Tibial nerve (tissue), 4 donors: ENCODE measurements around the gene VWF. TPM values are rescaled to one million over a fixed set of nuclear protein-coding genes. Genes with fewer than 3 reads are reported as not detected.

Experiments
- DNase-seq, 2 donors: peaks; one replicate each; pipeline ENCODE4 v3.0.0-alpha.2; 2019; ENCODE audit warnings: low spot score in 2 of 2
- H3K27ac ChIP-seq, 4 donors: fragments of 200-600 bp; sonication (generic) in 3 of 4; one replicate each; pipeline ENCODE4 v1.5.1; 2017 to 2019; ENCODE audit warnings: mild to moderate bottlenecking in 1 of 4
- H3K27me3 ChIP-seq, 2 donors: fragments of 200-600 bp; sonication (generic) in 1 of 2; one replicate each; pipeline versions ENCODE4 v1.5.1 to v1.6.0; 2017 to 2019
- H3K36me3 ChIP-seq, 3 donors: fragments of 200-600 bp; sonication (generic); one replicate each; pipeline ENCODE4 v1.5.1; 2018 to 2019
- H3K4me1 ChIP-seq, 4 donors: fragments of 200-600 bp; sonication (generic) in 3 of 4; one replicate each; pipeline ENCODE4 v1.5.1; 2017 to 2019
- H3K4me3 ChIP-seq, 4 donors: fragments of 200-600 bp; sonication (generic) in 3 of 4; one replicate each; pipeline ENCODE4 v1.5.1; 2017 to 2019; ENCODE audit warnings: mild to moderate bottlenecking in 1 of 4, moderate library complexity in 1 of 4
- H3K9me3 ChIP-seq, 4 donors: fragments of 200-600 bp; sonication (generic) in 3 of 4; one replicate each; pipeline ENCODE4 v1.5.1; 2017 to 2019
- CTCF ChIP-seq, 5 experiments: fragments of 200-600 bp in 3 of 5; fragments of 450-650 bp in 2 of 5; sonication (generic) in 3 of 5; IDR thresholded peaks; one replicate each; pipeline ENCODE4 v1.5.1; 2016 to 2019; ENCODE audit warnings: antibody characterized with exemption in 5 of 5, mild to moderate bottlenecking in 3 of 5, moderate library complexity in 2 of 5
- EP300 ChIP-seq, 2 donors: sonication (generic); formaldehyde crosslinking; IDR thresholded peaks; one replicate each; pipeline ENCODE4 v1.6.1; 2017; ENCODE audit warnings: antibody characterized with exemption in 2 of 2, mild to moderate bottlenecking in 1 of 2
- POLR2A ChIP-seq, 2 donors: fragments of 450-650 bp; IDR thresholded peaks; one replicate each; pipeline ENCODE4 v1.6.1; 2017; ENCODE audit warnings: antibody characterized with exemption in 2 of 2, mild to moderate bottlenecking in 2 of 2, moderate library complexity in 2 of 2
- WGBS, 2 donors: methylation state at CpG; one replicate each; pipeline ENCODE4 v1.1.5; 2018; 5-methylcytosine and 5-hydroxymethylcytosine counted together
- total RNA-seq, 4 donors: library from RNA; depleted of rRNA; stranded (reverse); fragments of >200 nt; gene quantifications; one replicate each; pipeline ENCODE4 v1.1.0, GENCODE V29; 2016

The VWF gene
- total RNA-seq, 4 donors from 2014 or later: 82.7 to 311 (median 214) TPM

GRCh38 chr12:6052940-6053329 is 71.5 kb downstream of the VWF start:
- Histone ChIP-seq H3K4me1 (peaks cover 0 to 42% (median 3%) of the 10 kb centered on the region in 4 donors), H3K36me3 (no peaks in the 10 kb centered on the region), H3K27me3 (no peaks in the 10 kb centered on the region), H3K4me3 (no peak overlapping the region), H3K9me3 (no peaks in the 10 kb centered on the region), H3K27ac (no peak overlapping the region)
- no peak for DNase-seq
- WGBS, 2 donors: 87 to 91% methylated on average over 4 of the region's 4 CpGs
- TF ChIP-seq CTCF (IDR thresholded peaks at IDR 0.05) (no peak), EP300 (IDR thresholded peaks at IDR 0.05) (no peak), POLR2A (IDR thresholded peaks at IDR 0.05) (no peak)

DNA sequence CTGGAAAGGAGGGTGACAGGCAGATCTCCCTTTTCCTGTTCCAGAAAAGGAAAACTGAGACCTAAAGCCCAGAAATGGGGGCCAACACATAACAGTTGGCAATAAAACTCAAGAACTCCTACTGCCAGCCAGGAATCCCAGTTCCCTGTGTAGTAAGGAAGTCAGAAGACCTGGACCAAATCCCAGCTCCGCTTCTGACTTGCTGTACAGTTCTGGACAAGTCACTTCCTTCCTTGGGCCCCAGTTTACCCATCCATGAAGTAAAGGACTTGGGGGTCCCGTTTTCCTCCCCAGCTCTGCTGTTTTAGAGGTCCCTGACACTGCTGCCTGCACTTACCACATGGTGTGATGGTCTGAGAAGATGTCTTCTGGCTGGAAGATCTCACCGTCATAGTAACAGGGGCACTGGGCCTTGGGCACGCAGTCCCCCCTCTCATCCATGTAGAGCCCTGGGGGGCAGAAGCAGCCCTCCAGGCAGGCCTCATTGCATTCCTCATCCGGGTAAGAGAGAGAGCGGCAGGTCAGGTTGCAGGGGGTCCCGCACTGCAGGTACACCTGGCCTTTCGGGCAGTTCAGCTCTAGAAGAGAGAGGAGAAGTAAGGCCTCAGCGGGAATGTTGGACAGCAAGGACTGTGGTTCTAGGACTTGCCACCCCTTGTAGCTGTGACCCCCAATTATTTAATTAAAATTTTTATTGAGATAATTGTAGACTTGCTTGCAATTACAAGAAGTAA is 72.1 kb downstream of the VWF start:
- no peaks in the 10 kb centered on the region for H3K27me3 ChIP-seq
- no peak overlapping the region for H3K27ac ChIP-seq
- no peaks in the 10 kb centered on the region for H3K9me3 ChIP-seq
- H3K4me3 ChIP-seq: no peak overlapping the region
- no peak for DNase-seq
- H3K36me3 ChIP-seq: no peaks in the 10 kb centered on the region
- H3K4me1 ChIP-seq: peaks cover 0 to 42% (median 3%) of the 10 kb centered on the region in 4 donors
- WGBS, 2 donors: 95% methylated on average over 9 of the region's 9 CpGs
- TF ChIP-seq POLR2A (IDR thresholded peaks at IDR 0.05) (no peak), EP300 (IDR thresholded peaks at IDR 0.05) (no peak), CTCF (IDR thresholded peaks at IDR 0.05) (no peak)

- Histone ChIP-seq H3K27ac (no peak overlapping the region), H3K36me3 (no peaks in the 10 kb centered on the region), H3K9me3 (no peaks in the 10 kb centered on the region), H3K4me1 (peaks cover 0 to 30% (median 3%) of the 10 kb centered on the region in 4 donors), H3K27me3 (no peaks in the 10 kb centered on the region), H3K4me3 (no peak overlapping the region)
- WGBS, 2 donors: 92 to 95% methylated on average over 8 of the region's 8 CpGs
- TF ChIP-seq POLR2A (IDR thresholded peaks at IDR 0.05): no peak
- no peak for TF ChIP-seq EP300 (IDR thresholded peaks at IDR 0.05)
- TF ChIP-seq CTCF (IDR thresholded peaks at IDR 0.05): no peak
- DNase-seq: no peak
Measured at GRCh38 chr12:6049992-6050391, 74.5 kb downstream of the VWF start.

- H3K4me1 ChIP-seq: peaks cover 0 to 30% (median 3%) of the 10 kb centered on the region in 4 donors
- no peak overlapping the region for H3K4me3 ChIP-seq
- no peaks in the 10 kb centered on the region for H3K9me3 ChIP-seq
- H3K27me3 ChIP-seq: no peaks in the 10 kb centered on the region
- H3K27ac ChIP-seq: no peak overlapping the region
- no peak for TF ChIP-seq CTCF (IDR thresholded peaks at IDR 0.05)
- no peak for DNase-seq
- H3K36me3 ChIP-seq: no peaks in the 10 kb centered on the region
Measured at GRCh38 chr12:6049587-6049986, 74.9 kb downstream of the VWF start.

- no peak overlapping the region for H3K4me3 ChIP-seq
- H3K27ac ChIP-seq: no peak overlapping the region
- no peaks in the 10 kb centered on the region for H3K9me3 ChIP-seq
- no peak for DNase-seq
- H3K27me3 ChIP-seq: no peaks in the 10 kb centered on the region
- 72 to 73% methylated on average over 13 of the region's 13 CpGs for WGBS, 2 donors
- TF ChIP-seq CTCF (IDR thresholded peaks at IDR 0.05) (no peak), EP300 (IDR thresholded peaks at IDR 0.05) (no peak), POLR2A (IDR thresholded peaks at IDR 0.05) (no peak)
- peaks cover 0 to 15% (median 3%) of the 10 kb centered on the region in 4 donors for H3K4me1 ChIP-seq
- H3K36me3 ChIP-seq: no peaks in the 10 kb centered on the region
Measured at GRCh38 chr12:6047249-6048237, 76.9 kb downstream of the VWF start.
